GM19328 (cell line): Measurements from ENCODE around the gene BEST1.
"Not testable (repeated sequence)": the region's sequence is repeated elsewhere in the genome, so short reads cannot be mapped to it uniquely, and the experiment has no call there.

Source experiments
- ATAC-seq: cut with Tn5 transposase; IDR thresholded peaks from one replicate; pipeline ENCODE4 v1.9.1; 2021; ENCODE audit warnings: mild to moderate bottlenecking, moderate library complexity; ENCODE audit not compliant: unreplicated experiment

Gene BEST1

DNA sequence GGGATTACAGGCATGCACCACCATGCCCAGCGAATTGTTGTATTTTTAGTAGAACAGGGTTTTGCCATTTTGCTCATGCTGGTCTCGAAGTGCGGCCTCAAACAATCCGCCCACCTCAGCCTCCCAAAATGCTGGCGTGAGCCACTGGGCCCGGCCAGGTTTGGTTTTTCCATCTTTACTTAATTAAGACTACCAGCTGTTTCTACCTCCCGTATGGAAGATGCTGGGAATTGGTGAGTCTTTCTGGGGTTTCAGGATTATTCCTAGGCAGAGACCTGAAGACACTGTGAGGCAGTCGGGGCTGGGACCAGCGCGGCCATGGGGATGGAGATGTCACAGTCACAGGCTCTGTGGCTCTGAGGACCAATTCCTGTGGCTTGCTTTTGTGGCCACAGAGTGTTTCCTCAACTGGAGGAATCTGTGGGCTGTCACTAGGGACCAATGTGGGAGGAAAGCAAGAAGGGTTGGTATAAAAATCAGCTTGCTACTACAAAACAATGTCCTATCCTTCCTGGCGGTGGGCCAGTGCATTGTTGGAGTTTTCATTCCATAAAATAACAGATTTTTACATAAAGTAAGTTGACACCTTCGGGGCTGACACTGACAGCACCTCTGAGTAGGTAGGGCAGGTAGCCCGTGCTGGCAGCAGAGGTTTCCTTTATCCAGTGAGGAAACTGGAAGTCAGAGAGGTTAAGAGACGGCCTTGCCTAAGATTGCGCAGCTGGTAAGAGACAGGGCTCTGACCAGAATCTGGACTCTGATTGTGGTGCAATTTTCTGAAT is 25.7 kb downstream of the BEST1 start:
- no peak for ATAC-seq

DNA sequence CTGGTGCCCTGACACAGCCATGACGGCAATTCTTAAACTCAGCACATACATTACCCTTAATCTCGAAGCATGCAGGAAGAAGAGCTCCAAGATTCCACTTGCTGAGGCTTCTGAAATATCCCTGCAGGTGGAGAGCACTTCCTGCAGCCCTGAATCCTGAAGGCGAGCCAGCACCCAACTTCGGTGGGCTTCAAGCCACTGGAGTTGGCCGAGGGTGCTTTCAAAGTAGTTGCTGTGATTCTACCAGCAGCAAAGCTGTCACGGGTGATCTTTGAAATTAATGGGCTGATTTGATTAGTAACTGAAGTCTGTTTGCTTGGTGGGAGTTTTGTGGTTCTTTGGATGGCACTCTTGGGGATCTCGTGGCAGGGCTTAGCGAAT is 26.3 kb downstream of the BEST1 start:
- no peak for ATAC-seq

DNA sequence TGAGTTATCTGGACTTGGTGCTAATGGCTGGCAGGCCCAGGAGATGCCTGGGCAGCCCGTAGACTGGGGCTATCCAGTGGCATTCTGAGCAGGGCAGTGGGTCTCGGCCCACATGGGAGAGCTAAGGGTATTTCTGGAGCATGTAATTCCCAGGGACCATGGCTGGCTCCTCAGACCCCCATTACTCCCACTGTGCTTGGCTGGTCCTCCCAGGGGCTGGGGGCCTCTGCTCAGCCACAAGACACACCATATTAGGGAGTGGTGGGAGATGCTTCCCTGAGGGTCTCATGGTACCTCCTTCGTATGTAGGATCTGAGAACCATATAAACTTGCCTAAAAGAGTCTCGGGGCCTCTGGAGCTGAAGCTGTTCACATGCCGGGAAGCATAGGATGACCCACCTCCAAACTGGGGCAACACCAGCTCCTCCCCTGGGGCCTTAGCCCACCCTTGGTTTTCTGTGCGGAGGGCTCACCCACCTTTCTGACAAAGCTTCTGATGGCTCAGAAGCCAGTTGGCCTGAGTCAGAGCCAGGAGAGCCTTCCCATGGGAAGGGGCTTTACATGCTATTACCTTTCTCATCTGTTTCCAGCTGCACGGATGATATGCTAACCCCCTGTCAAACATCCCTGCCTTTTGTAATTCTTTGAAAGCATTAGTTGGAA is 26.8 kb downstream of the BEST1 start:
- no peak for ATAC-seq

GRCh38 chr11:61978703-61979661 is 28.8 kb downstream of the BEST1 start:
- ATAC-seq: no peak

GRCh38 chr11:61980783-61981541 is 30.8 kb downstream of the BEST1 start:
- no peak for ATAC-seq

GRCh38 chr11:61983419-61983818 is 33.3 kb downstream of the BEST1 start:
- ATAC-seq: no peak

GRCh38 chr11:61985869-61986268 is 35.7 kb downstream of the BEST1 start:
- no peak for ATAC-seq

DNA sequence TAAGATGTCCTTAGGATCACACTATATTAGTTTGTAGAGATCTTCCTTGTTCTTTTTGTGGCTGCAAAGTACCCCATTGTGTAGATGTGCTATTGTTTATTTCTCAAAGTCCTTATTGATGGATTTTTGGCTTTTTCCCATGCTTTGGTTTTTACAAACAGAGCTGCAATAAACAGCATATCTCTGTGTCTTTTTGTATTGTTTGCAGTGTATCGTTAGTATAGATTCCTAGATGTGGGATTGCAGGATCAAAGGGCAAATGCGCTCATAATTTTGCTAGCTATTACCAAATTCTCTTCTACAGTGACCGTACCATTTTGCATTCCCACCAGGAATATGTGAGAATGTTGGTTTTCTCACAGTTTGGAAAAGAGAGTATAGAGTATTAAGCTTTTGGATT is 44.8 kb downstream of the BEST1 start:
- no peak for ATAC-seq

DNA sequence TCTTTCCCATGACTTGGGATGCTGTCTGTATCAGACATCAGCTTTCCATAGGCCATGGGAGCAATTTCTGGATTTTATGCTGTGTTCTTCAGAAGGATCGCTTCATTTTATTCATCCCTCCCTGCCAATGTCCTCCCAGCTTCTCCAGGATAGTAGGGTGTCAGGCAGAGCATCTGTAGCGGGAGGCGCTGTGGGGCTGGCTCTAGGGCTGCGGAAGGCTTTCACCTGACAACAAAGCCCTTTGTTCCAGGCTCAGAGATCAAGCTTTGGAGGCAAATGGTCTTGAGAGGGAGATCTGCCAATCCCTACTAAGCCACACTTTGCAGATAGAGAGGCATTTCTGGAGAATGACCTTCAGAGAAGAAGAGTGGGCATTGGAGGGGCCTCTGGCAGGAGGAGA is 46.8 kb downstream of the BEST1 start:
- no peak for ATAC-seq

DNA sequence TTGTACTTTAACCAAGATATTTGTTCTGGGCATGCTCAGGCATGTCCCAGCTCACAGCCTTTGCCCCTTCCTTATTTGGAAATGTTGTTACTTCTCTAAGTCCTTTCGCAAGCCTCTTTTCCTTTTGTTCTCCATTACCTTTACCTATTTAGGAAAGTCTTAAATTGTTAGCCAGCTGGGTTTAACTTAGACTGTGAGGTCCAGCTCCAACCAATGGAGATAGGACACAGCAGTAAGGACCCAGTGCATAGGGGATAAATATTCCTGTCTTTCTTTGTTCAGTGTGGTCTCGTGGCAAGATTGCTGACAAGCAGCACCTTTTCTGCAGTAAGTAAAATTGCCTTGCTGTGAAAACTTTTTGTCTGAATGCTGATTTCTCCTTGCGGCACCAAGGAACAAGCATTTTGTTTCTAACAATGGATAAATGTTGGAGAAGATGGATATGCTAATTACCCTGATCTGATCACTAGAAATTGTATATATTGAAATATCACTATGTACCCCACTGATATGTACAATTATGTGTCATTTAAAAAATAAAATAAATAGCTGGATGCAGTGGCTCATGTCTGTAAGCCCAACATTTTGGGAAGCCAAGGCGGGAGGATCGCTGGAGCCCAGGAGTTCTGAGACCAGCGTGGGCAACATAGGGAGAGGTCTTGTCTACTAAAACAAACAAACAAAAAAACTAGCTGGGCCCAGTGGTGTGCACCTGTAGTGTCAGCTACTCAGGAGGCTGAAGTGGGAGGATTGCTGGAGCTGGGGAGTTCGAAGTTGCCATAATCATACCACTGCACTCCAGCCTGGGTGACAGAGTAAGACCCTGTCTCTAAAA is 49.2 kb downstream of the BEST1 start:
- no peak for ATAC-seq

DNA sequence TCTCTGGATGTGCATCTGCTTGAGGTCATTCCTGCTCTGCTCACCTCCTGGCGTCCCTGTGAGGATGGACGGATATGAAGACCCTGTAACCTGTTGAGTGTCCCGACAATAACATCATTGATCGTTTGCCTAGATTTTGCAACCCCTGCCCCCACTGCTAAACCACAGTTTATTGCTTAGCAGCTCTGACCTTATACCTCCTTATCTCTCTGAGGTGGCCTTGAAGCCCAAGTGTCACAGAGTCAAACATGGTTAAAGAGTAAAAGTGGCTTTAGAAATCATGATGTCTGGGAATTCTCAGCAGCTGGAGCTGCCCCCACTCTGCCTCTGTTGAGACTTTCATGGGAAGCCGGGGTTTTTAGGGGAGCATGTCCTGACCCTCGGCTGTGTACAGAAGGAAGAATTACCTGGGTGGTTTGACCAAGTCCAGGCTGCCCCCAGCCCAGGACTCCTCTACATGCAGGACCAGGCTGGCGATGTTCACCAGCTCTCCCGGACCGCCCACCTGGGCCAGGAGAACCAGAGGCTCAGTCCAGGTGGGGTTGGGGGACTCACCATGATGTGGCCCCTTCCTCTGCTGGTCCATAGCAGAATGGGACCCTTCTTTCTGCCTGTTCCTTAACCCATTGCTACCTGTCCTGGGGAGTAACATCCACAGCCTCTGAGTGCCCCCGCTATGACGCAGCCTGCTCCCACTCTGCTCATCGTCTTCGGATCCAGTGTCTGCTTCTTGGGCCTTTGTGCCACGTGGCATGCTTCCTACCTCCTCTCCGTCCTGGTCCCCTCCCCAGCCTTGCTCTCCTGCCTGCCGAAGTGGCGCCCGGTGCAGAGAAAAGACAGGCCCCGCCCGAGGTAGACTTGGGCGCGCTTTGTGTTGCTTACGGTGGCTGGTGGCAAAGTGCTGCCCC is 50.6 kb downstream of the BEST1 start:
- ATAC-seq: no peak

- ATAC-seq: no peak
Observed at GRCh38 chr11:62001450-62002191, 51.5 kb downstream of the BEST1 start.

DNA sequence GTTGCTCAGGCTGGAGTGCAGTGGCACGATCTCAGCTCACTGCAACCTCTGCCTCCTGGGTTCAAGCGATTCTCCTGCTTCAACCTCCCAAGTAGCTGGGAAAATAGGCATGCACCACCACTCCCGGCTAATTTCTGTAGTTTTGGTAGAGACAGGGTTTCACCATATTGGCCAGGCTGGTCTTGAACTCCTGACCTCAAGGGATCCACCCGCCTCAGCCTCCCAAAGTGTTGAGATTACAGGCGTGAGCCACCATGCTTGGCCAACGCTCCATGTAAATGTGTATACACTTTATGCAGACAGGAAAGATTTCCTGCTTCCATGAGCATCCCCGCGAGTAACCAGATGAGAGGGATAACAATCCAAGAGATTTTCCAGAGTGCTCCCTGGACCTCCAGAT is 52.1 kb downstream of the BEST1 start:
- not testable (repeated sequence) for ATAC-seq

DNA sequence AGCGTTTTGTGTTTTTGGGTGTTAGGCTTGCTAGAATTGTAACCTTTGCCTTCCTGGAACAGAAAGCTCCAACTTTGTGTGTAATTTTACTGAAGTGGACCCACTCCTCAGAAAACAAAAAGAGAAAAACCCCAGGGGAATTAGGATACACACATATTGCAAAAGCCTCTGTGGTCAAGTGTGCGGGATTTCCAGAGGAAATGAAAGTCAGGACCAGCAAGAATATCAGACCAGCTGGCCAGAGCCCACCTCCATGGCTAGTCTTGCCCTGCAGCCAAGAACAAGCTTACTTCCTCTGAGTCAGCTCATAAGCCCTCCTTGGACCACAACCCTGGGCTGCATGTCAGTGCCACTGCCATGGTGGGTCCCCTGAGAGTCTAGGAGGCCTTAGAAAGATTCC is 54.3 kb downstream of the BEST1 start:
- ATAC-seq: no peak

- no peak for ATAC-seq
Observed at GRCh38 chr11:62008193-62008592, 58.0 kb downstream of the BEST1 start.

DNA sequence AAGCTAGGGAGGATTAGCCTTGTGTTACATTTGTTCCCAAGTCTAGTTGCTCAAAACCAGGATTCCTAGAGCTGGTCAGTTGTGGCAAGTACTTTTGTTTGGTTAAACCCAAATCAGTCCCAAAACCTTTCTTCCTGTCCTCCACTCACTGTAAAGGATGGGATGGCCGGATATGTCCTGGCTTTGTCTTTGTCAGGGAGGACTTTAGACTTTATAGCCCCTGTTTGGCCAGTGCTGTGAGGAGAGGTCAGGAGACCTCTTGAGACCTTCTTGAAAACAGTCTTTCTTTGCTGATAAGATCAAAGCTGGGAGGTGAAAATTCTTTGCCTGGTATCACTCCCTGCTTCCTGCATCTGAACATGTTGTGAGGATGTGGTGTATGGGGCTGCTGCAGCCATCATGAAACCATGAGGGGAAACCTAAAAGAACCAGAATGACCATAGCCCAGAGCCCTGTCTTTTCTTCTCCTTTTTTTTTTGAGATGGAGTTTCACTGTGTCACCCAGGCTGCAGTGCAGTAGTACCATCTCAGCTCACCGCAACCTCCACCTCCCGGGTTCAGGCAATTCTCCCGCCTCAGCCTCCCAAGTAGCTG is 60.9 kb downstream of the BEST1 start:
- no peak for ATAC-seq

GRCh38 chr11:62011881-62012280 is 61.7 kb downstream of the BEST1 start:
- no peak for ATAC-seq

GRCh38 chr11:62012451-62012831 is 62.3 kb downstream of the BEST1 start:
- ATAC-seq: no peak
